Left ventricle myocardium inferior (tissue), 1 donor: ENCODE measurements around the gene RXRA. TPM values are rescaled to one million over a fixed set of nuclear protein-coding genes. Genes with fewer than 3 reads are reported as not detected.

Experiments used
- DNase-seq: peaks from one replicate; pipeline ENCODE4 v3.0.0-alpha.2; 2020
- H3K27ac ChIP-seq: fragments of 200-600 bp; replicated peaks from 2 replicates; pipeline ENCODE4 v1.8.0; 2021
- H3K27me3 ChIP-seq: fragments of 200-600 bp; 2 replicates; pipeline ENCODE4 v1.8.0; 2021; ENCODE audit warnings: low read depth
- H3K36me3 ChIP-seq: fragments of 200-600 bp; 2 replicates; pipeline ENCODE4 v1.8.0; 2021
- H3K4me1 ChIP-seq: fragments of 200-600 bp; 2 replicates; pipeline ENCODE4 v1.8.0; 2021
- H3K4me3 ChIP-seq: fragments of 200-600 bp; 2 replicates; pipeline ENCODE4 v1.8.0; 2021; ENCODE audit warnings: mild to moderate bottlenecking, moderate library complexity
- H3K9me3 ChIP-seq: fragments of 200-600 bp; replicated peaks from 2 replicates; pipeline ENCODE4 v1.8.0; 2021
- intact Hi-C: fragments of 100-400 bp; cut with micrococcal nuclease; formaldehyde crosslinking; loops from one replicate; pipeline ENCODE4 v1.11.0; 2022
- total RNA-seq: library from RNA; stranded (reverse); fragmentation: NEBNext Ultra II Directional; extraction: Animal tissue kit (Norgen Biotek cat#: 25700); gene quantifications from one replicate; pipeline ENCODE4 v1.2.1, GENCODE V29; 2021
- TF ChIP-seq, protein P1 (sequence below): fragments of 200-600 bp; IDR thresholded peaks from 2 replicates; pipeline ENCODE4 v1.8.0; 2021; ENCODE audit warnings: antibody characterized with exemption, mild to moderate bottlenecking, borderline replicate concordance
- donor health status: DM: no; HTN: yes; CAD: no; lungs with severe emphysema.

Gene RXRA
- total RNA-seq, 1 donor from 2014 or later: 57.1 TPM

- DNase-seq: no peak
- Histone ChIP-seq H3K4me3 (no peak overlapping the region), H3K27me3 (no peaks in the 10 kb centered on the region), H3K27ac (peak overlapping the region; percentile 14), H3K36me3 (no peaks in the 10 kb centered on the region), H3K4me1 (peaks cover 41% of the 10 kb centered on the region), H3K9me3 (no peaks in the 10 kb centered on the region)
- TF ChIP-seq, protein P1, sequence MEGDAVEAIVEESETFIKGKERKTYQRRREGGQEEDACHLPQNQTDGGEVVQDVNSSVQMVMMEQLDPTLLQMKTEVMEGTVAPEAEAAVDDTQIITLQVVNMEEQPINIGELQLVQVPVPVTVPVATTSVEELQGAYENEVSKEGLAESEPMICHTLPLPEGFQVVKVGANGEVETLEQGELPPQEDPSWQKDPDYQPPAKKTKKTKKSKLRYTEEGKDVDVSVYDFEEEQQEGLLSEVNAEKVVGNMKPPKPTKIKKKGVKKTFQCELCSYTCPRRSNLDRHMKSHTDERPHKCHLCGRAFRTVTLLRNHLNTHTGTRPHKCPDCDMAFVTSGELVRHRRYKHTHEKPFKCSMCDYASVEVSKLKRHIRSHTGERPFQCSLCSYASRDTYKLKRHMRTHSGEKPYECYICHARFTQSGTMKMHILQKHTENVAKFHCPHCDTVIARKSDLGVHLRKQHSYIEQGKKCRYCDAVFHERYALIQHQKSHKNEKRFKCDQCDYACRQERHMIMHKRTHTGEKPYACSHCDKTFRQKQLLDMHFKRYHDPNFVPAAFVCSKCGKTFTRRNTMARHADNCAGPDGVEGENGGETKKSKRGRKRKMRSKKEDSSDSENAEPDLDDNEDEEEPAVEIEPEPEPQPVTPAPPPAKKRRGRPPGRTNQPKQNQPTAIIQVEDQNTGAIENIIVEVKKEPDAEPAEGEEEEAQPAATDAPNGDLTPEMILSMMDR: no peak
- intact Hi-C loops: no loop called here
Observed at GRCh38 chr9:134476942-134477335, 150.7 kb downstream of the RXRA start.

DNA sequence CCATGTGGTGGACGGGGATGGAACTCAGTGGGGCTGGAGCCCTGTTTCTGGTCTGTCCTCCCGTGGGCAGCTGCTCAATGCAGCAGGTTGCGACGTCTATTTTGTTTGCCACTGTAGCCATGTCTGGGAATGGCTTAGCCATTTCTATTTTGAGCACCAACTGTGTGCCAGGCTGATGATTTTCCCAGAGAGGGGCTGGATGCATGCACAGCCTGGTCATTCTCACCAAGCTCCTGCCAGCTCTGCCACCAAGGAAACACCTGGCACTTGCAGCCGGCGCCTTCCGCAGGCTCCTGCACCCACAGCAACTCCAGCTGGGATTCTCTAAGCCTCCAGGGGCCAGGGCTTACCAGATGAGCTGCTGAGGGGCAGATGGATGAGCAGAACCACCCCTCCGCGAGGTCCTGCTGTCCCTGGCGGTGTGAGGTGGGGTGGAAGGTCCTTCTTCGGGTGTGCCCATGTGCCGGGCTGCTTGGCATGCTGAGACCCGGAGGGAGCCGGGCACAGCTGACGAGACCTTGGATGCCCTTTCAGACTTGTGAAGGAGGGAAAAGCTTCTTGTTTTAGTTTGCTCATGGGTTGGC, 151.2 kb downstream of the RXRA start:
- Histone ChIP-seq H3K36me3 (no peaks in the 10 kb centered on the region), H3K4me1 (peaks cover 41% of the 10 kb centered on the region), H3K27me3 (no peaks in the 10 kb centered on the region), H3K9me3 (no peaks in the 10 kb centered on the region), H3K27ac (no peak overlapping the region), H3K4me3 (no peak overlapping the region)
- intact Hi-C loops: no loop called here
- no peak for DNase-seq
- TF ChIP-seq, protein P1: no peak

DNA sequence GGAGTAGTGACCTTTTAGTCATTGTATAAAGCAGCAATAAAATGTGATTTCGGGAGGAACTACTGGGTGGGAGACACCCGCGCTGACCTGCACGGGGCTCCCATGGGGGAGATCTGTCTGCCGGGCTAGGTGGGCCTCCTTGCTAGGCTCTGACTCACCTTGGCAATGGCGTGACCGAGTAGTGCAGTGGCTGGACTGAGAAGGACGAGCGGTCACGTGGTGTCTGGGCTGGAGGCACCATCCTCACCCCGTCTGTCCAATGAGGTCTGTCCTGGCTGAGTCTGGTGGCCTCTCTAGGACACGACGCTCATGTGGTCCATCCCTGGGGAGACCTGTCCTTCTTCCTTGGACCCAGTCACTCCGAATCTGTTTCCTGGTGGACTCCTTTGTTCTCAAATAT, 151.7 kb downstream of the RXRA start:
- intact Hi-C loops: no loop called here
- no peak overlapping the region for H3K27ac ChIP-seq
- H3K9me3 ChIP-seq: no peaks in the 10 kb centered on the region
- H3K36me3 ChIP-seq: no peaks in the 10 kb centered on the region
- TF ChIP-seq, protein P1: no peak
- H3K27me3 ChIP-seq: no peaks in the 10 kb centered on the region
- no peak overlapping the region for H3K4me3 ChIP-seq
- DNase-seq: no peak
- peaks cover 36% of the 10 kb centered on the region for H3K4me1 ChIP-seq

GRCh38 chr9:134481762-134482161, 155.5 kb downstream of the RXRA start:
- peaks cover 2% of the 10 kb centered on the region for H3K4me1 ChIP-seq
- no peaks in the 10 kb centered on the region for H3K36me3 ChIP-seq
- H3K4me3 ChIP-seq: no peak overlapping the region
- TF ChIP-seq, protein P1: no peak
- intact Hi-C loops: no loop called here
- no peak for DNase-seq
- H3K27me3 ChIP-seq: peaks cover 5% of the 10 kb centered on the region
- no peak overlapping the region for H3K27ac ChIP-seq
- no peaks in the 10 kb centered on the region for H3K9me3 ChIP-seq

DNA sequence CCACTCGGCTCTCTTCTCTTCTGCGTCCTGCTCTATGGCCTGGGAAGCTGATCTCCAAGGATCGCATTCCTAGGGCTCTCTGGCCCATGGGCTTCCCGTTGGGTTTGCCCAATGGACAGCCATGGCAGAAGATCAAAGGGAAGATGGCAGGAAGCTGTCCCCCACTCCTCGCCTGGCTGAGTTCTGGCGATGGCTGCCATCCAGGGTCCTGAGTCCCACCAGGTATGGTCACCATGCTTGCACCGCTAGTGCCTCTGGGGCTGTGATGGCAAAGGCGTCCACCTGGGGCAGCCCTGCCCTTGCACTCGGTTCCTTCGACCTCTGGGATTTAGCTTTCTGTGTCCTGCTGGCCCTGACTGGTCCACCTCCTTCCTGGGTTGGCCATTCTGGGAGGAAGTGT, 156.0 kb downstream of the RXRA start:
- Histone ChIP-seq H3K4me1 (no peaks in the 10 kb centered on the region), H3K36me3 (no peaks in the 10 kb centered on the region), H3K27me3 (peaks cover 6% of the 10 kb centered on the region), H3K4me3 (no peak overlapping the region), H3K9me3 (no peaks in the 10 kb centered on the region), H3K27ac (no peak overlapping the region)
- TF ChIP-seq, protein P1: no peak
- DNase-seq: no peak
- intact Hi-C loops: no loop called here
